HG03571 (cell line): Measurements from ENCODE around the gene PVALEF.

Experiments
- ATAC-seq: cut with Tn5 transposase; IDR thresholded peaks from one replicate; pipeline ENCODE4 v1.9.1; 2021; ENCODE audit not compliant: unreplicated experiment

The PVALEF gene

GRCh38 chr17:81160747-81161453 is 4.4 kb upstream of the PVALEF start:
- ATAC-seq = no peak

- ATAC-seq = no peak
Measured at GRCh38 chr17:81161536-81161935, 3.8 kb upstream of the PVALEF start.

GRCh38 chr17:81161972-81162371 is 3.3 kb upstream of the PVALEF start:
- ATAC-seq = no peak

GRCh38 chr17:81162491-81162890 is 2.8 kb upstream of the PVALEF start:
- ATAC-seq = no peak

- no peak for ATAC-seq
Measured at GRCh38 chr17:81163051-81163695, 2.1 kb upstream of the PVALEF start.

- no peak for ATAC-seq
Measured at GRCh38 chr17:81163703-81164370, 1.5 kb upstream of the PVALEF start.

GRCh38 chr17:81164371-81165245 is 699 bp upstream of the PVALEF start:
- no peak for ATAC-seq

GRCh38 chr17:81166033-81166492 is 756 bp downstream of the PVALEF start, which contains the start of gene AATK:
AATK (minus strand) TSS chr17:81166221; CDS start chr17:81165992, 229 bp downstream.
- ATAC-seq = no peak

- ATAC-seq = no peak
Measured at GRCh38 chr17:81167194-81167524, 1.9 kb downstream of the PVALEF start.

- ATAC-seq = no peak
Measured at GRCh38 chr17:81167638-81168037, 2.3 kb downstream of the PVALEF start.

GRCh38 chr17:81169870-81170309 is 4.6 kb downstream of the PVALEF start:
- no peak for ATAC-seq

- ATAC-seq = no peak
Measured at GRCh38 chr17:81170727-81171494, 5.6 kb downstream of the PVALEF start.

GRCh38 chr17:81171941-81172340 is 6.6 kb downstream of the PVALEF start:
- ATAC-seq = no peak

- ATAC-seq = no peak
Measured at GRCh38 chr17:81173052-81173761, 7.9 kb downstream of the PVALEF start.

GRCh38 chr17:81173762-81174155 is 8.5 kb downstream of the PVALEF start:
- ATAC-seq = no peak

GRCh38 chr17:81176666-81177065 is 11.4 kb downstream of the PVALEF start:
- ATAC-seq = no peak

GRCh38 chr17:81178136-81179091 is 13.1 kb downstream of the PVALEF start:
- no peak for ATAC-seq

- ATAC-seq = no peak
Measured at GRCh38 chr17:81179220-81179619, 13.9 kb downstream of the PVALEF start.

- ATAC-seq = no peak
Measured at GRCh38 chr17:81179861-81180260, 14.6 kb downstream of the PVALEF start.
